Gastrocnemius medialis (tissue), 4 donors: Measurements from ENCODE around the gene APBB1IP.

Experiments
- CTCF ChIP-seq, 5 experiments: fragments of 450-650 bp in 3 of 5; fragments of 200-600 bp in 2 of 5; sonication (generic) in 2 of 5; IDR thresholded peaks in 4 of 5; conservative IDR thresholded peaks in 1 of 5; 1 replicate in 4 of 5; 2 replicates in 1 of 5; pipeline ENCODE4 v1.5.1; 2016 to 2019; ENCODE audit warnings: antibody characterized with exemption in 5 of 5, mild to moderate bottlenecking in 3 of 5, moderate library complexity in 3 of 5
- POLR2A ChIP-seq, 2 donors: fragments of 450-650 bp; IDR thresholded peaks; one replicate each; pipeline ENCODE4 v1.6.1; 2017; ENCODE audit warnings: antibody characterized with exemption in 2 of 2, mild to moderate bottlenecking in 2 of 2, moderate library complexity in 2 of 2

- no peak for TF ChIP-seq CTCF (IDR thresholded peaks at IDR 0.05 in 4 of 5, conservative IDR thresholded peaks at IDR 0.05 in 1 of 5)
- no peak for TF ChIP-seq POLR2A (IDR thresholded peaks at IDR 0.05)
These were observed 11.6 kb downstream of the APBB1IP start for GRCh38 chr10:26449726-26450125.
